Right kidney (tissue), 1 donor: ENCODE results near the gene CDH13.

Experiments
- DNase-seq: peaks from one replicate; pipeline ENCODE4 v3.0.0-alpha.2; 2016

CDH13 gene

GRCh38 chr16:82628711-82629110 lies 1.9 kb downstream of the CDH13 start:
- DNase-seq = no peak

GRCh38 chr16:82629441-82630027 lies 2.8 kb downstream of the CDH13 start:
- DNase-seq = no peak

- no peak for DNase-seq
Measured at GRCh38 chr16:82630219-82630618, 3.5 kb downstream of the CDH13 start.

GRCh38 chr16:82630688-82631087 lies 3.9 kb downstream of the CDH13 start:
- DNase-seq = no peak

- DNase-seq = no peak
Measured at GRCh38 chr16:82631701-82632685, 5.2 kb downstream of the CDH13 start.

- DNase-seq = no peak
Measured at GRCh38 chr16:82633964-82634600, 7.3 kb downstream of the CDH13 start.

- no peak for DNase-seq
Measured at GRCh38 chr16:82634955-82635610, 8.3 kb downstream of the CDH13 start.

GRCh38 chr16:82636485-82636884 lies 9.7 kb downstream of the CDH13 start:
- DNase-seq = no peak

GRCh38 chr16:82636958-82637357 lies 10.2 kb downstream of the CDH13 start:
- DNase-seq = no peak

- DNase-seq = no peak
Measured at GRCh38 chr16:82638095-82638798, 11.5 kb downstream of the CDH13 start.

- no peak for DNase-seq
Measured at GRCh38 chr16:82639263-82639662, 12.5 kb downstream of the CDH13 start.

- DNase-seq = no peak
Measured at GRCh38 chr16:82639666-82640336, 13.0 kb downstream of the CDH13 start.

GRCh38 chr16:82641336-82641984 lies 14.7 kb downstream of the CDH13 start:
- no peak for DNase-seq

GRCh38 chr16:82643136-82643535 lies 16.4 kb downstream of the CDH13 start:
- no peak for DNase-seq

GRCh38 chr16:82643936-82644630 lies 17.3 kb downstream of the CDH13 start:
- no peak for DNase-seq

GRCh38 chr16:82646504-82646903 lies 19.7 kb downstream of the CDH13 start:
- DNase-seq = no peak

GRCh38 chr16:82649766-82650165 lies 23.0 kb downstream of the CDH13 start:
- DNase-seq = no peak

GRCh38 chr16:82650804-82651203 lies 24.0 kb downstream of the CDH13 start:
- no peak for DNase-seq

GRCh38 chr16:82651921-82652601 lies 25.3 kb downstream of the CDH13 start:
- DNase-seq = no peak

GRCh38 chr16:82652826-82653225 lies 26.1 kb downstream of the CDH13 start:
- DNase-seq = no peak
